Choroid plexus epithelial cell (primary cell): ENCODE data around the gene HNF1B.
"Not testable (repeated sequence)": the region's sequence is repeated elsewhere in the genome, so short reads cannot be mapped to it uniquely, and the experiment has no call there.

Experiments
- DNase-seq: peaks from one replicate; pipeline ENCODE4 v3.0.0-alpha.2; 2010; ENCODE audit warnings: low read depth
- H3K4me3 ChIP-seq: 2 replicates; pipeline ENCODE4 v1.5.1; 2011; ENCODE audit warnings: low read depth, mild to moderate bottlenecking, control low read depth, low read length, moderate library complexity
- TF ChIP-seq, protein P1 (sequence below): conservative IDR thresholded peaks from 2 replicates; pipeline ENCODE4 v1.5.1; 2011; ENCODE audit warnings: low read depth, mild to moderate bottlenecking, control low read depth, inconsistent platforms, low read length, moderate library complexity

HNF1B gene

DNA sequence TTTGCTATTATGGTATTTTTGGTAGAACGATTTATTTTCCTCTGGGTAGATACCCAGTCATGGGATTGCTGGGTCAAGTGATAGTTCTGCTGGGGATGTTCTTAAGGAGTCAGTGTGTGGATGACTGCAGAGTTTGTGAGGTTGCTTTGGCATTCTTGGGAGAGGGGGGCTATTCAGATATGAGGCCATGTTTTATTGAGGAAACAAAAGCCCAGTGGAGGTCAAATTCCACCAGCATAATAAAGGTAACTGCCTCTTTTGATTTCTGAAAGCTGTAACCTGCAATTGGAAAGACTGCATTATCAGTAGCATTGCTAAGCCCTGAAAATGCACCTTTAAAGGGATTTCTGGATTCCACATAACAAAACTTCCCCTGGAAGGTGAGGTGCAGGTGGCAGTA, 43.7 kb upstream of the HNF1B start:
- TF ChIP-seq, protein P1, sequence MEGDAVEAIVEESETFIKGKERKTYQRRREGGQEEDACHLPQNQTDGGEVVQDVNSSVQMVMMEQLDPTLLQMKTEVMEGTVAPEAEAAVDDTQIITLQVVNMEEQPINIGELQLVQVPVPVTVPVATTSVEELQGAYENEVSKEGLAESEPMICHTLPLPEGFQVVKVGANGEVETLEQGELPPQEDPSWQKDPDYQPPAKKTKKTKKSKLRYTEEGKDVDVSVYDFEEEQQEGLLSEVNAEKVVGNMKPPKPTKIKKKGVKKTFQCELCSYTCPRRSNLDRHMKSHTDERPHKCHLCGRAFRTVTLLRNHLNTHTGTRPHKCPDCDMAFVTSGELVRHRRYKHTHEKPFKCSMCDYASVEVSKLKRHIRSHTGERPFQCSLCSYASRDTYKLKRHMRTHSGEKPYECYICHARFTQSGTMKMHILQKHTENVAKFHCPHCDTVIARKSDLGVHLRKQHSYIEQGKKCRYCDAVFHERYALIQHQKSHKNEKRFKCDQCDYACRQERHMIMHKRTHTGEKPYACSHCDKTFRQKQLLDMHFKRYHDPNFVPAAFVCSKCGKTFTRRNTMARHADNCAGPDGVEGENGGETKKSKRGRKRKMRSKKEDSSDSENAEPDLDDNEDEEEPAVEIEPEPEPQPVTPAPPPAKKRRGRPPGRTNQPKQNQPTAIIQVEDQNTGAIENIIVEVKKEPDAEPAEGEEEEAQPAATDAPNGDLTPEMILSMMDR: no peak
- no peak overlapping the region for H3K4me3 ChIP-seq
- no peak for DNase-seq

DNA sequence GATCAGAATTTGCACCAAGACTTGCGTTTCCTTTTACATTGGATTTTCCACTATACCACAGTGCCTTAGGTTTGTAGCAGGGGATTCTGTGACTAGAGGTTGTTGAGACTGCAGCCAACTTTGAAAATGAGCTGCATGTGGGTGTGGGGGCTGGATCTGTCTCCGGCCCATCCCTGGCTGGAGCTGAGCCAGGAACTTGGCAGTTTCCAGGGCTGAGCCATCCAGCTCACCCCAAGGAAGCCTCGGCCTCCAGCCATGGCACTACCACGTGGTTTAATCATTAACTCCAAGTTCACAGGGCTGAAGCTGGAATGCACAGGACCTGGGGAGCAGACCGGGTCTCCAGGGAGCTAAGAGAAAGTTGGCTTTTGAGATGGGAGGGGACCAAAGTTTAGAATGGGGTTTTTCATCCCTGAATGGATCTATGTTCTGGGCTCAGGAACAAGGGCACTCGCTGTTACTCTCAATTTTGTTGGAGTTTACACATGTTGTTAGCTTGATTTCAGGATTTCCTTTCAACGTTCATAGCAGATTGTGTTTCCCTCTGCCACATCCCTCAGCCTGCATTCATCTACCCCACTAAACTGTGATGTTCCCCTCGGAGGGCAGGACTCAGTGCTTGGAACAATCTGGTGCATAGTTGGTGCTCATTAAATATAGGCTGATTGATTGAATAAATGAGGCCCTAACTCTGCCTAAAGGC, 42.3 kb upstream of the HNF1B start:
- no peak for DNase-seq
- H3K4me3 ChIP-seq: no peak overlapping the region
- TF ChIP-seq, protein P1: no peak

- no peak overlapping the region for H3K4me3 ChIP-seq
- TF ChIP-seq, protein P1: no peak
- DNase-seq: no peak
Observed at GRCh38 chr17:37786481-37786880, 41.6 kb upstream of the HNF1B start.

DNA sequence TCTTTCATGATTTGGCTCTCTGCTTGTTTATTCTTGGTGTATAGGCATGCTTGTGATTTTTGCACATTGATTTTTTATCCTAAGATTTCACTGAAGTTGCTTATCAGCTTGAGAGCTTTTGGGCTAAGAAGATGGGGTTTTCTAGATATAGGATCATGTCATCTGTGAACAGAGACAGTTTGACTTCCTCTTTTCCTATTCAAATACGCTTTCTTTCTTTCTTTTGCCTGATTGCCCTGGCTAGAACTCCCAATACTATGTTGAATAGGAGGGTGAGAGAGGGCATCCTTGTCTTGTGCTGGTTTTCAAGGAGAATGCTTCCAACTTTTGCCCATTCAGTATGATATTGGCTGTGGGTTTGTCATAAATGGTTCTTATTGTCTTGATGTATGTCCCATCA, 37.6 kb upstream of the HNF1B start:
- not testable (repeated sequence) for H3K4me3 ChIP-seq

DNA sequence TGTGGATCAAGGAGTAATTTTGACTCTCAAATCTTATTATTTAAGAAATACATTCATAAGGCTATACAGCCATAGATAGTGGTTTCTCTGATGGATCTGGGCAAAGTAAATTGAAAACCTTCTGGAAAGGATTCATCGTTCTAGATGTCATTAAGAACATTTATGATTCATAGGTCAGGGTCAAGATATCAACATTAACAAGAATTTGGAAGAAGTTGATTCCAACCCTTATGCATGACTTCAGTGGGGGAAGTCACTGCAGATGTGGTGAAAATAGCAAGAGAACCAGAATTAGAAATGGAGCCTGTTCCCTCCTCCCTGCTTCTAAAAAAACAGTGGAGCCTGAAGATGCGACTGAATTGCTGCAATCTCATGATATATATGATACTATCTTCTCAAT, 36.6 kb upstream of the HNF1B start:
- DNase-seq: no peak
- TF ChIP-seq, protein P1: no peak
- no peak overlapping the region for H3K4me3 ChIP-seq

More for the DNA sequence above, 37.6 kb upstream of the HNF1B start:
- not testable (repeated sequence) for DNase-seq

GRCh38 chr17:37779554-37779953, 34.7 kb upstream of the HNF1B start:
- H3K4me3 ChIP-seq: no peak overlapping the region
- TF ChIP-seq, protein P1: no peak
- DNase-seq: no peak

GRCh38 chr17:37774504-37774903, 29.6 kb upstream of the HNF1B start:
- DNase-seq: no peak
- H3K4me3 ChIP-seq: no peak overlapping the region
- TF ChIP-seq, protein P1: no peak
